Brain microvascular endothelial cell (primary cell): ENCODE results near the gene CA10.

Experiments used
- DNase-seq: peaks from one replicate; pipeline ENCODE4 v3.0.0-alpha.2; 2020
- H3K27ac ChIP-seq: fragments of 250-450 bp; sonication (Bioruptor Pico); 2 replicates; pipeline ENCODE4 v1.5.1; 2020; ENCODE audit warnings: mild to moderate bottlenecking, moderate library complexity
- H3K27me3 ChIP-seq: fragments of 250-450 bp; sonication (Bioruptor Pico); replicated peaks from 2 replicates; pipeline ENCODE4 v1.5.1; 2020; ENCODE audit warnings: mild to moderate bottlenecking
- H3K36me3 ChIP-seq: fragments of 250-450 bp; sonication (Bioruptor Pico); replicated peaks from 2 replicates; pipeline ENCODE4 v1.5.1; 2020; ENCODE audit warnings: mild to moderate bottlenecking
- H3K4me3 ChIP-seq: 2 replicates; pipeline ENCODE4 v1.5.1; 2011; ENCODE audit warnings: low read depth, mild to moderate bottlenecking, control low read depth, low read length, moderate library complexity
- in situ Hi-C: cut with HindIII; loops from 2 replicates; pipeline ENCODE4 v1.10.0; 2017; ENCODE audit warnings: low sequenced_read_pairs, low pct_ligation_motif_present
- TF ChIP-seq, protein P1 (sequence below): IDR thresholded peaks from 2 replicates; pipeline ENCODE4 v1.5.1; 2011; ENCODE audit warnings: low read depth, mild to moderate bottlenecking, moderate library complexity, low read length, control low read depth, inconsistent platforms; ENCODE audit errors: missing control alignments

CA10 gene

DNA sequence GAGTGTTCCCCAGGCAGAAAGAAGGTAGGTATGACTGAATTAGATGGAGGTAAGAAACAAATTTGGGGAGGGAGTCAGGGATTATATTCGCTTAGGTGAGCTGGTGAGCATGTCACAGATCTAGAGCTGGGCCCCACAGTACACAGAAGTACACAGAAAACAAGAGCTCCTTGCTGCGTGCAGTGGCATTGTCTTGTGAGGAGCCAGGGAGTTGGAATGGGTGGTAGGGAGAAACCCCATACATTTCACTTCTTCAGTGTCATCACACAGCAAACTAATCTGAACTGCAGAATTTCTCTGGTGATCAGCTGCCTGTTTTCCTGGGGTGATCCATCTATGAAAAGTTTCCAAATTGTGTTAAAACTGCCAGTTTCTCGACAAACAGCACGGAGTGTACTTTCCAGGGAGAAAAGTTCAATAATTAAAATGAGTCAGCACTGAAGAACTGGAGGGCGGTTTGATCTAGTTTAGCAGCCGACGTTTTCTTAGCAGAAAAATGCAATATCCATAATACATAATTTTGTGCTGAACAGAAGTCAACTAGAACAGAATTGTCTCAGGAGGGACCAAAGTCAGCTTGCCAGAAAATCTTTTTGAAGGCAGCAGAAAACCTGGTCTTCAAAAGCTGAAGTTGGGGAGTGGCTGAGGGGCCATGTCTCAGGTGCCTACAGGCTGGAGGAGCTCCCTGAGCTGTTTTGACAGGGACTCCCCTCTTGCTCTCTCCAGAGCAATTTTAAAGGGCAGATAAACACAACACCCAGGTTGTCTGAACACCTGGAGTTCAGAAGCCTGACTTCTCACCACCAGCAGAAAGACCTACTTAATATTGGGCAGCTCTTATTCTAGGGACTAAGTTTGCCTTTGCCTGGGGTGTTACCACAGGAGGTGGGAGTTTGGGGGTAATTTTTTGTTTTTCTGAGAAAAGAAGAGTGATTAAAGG is 448.6 kb downstream of the CA10 start:
- no peak for DNase-seq
- TF ChIP-seq, protein P1, sequence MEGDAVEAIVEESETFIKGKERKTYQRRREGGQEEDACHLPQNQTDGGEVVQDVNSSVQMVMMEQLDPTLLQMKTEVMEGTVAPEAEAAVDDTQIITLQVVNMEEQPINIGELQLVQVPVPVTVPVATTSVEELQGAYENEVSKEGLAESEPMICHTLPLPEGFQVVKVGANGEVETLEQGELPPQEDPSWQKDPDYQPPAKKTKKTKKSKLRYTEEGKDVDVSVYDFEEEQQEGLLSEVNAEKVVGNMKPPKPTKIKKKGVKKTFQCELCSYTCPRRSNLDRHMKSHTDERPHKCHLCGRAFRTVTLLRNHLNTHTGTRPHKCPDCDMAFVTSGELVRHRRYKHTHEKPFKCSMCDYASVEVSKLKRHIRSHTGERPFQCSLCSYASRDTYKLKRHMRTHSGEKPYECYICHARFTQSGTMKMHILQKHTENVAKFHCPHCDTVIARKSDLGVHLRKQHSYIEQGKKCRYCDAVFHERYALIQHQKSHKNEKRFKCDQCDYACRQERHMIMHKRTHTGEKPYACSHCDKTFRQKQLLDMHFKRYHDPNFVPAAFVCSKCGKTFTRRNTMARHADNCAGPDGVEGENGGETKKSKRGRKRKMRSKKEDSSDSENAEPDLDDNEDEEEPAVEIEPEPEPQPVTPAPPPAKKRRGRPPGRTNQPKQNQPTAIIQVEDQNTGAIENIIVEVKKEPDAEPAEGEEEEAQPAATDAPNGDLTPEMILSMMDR, result no peak
- H3K4me3 ChIP-seq, result no peak overlapping the region
- no peak overlapping the region for H3K27ac ChIP-seq
- in situ Hi-C loops, result no loop called here
- no peaks in the 10 kb centered on the region for H3K27me3 ChIP-seq
- H3K36me3 ChIP-seq, result no peaks in the 10 kb centered on the region

DNA sequence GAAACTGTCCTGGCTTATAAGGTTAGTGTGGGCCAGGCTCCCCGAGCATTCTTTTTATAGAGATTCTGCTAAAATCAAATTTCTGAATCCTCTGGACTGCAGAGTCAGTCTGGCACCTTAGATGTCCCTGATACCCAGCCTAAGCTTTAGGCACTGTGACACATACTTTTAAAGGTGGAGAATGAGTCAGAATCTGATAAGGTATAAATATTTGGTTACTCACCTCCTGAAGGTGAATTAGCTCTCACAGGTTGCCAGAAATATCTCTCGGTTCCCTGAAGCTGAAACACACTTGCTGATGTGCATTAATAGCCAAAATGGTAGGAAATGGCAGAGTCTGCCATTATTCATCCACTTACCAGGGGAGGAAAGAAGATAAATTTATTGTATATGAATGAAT is 451.3 kb downstream of the CA10 start:
- DNase-seq, result no peak
- TF ChIP-seq, protein P1, result no peak
- H3K27ac ChIP-seq, result no peak overlapping the region

DNA sequence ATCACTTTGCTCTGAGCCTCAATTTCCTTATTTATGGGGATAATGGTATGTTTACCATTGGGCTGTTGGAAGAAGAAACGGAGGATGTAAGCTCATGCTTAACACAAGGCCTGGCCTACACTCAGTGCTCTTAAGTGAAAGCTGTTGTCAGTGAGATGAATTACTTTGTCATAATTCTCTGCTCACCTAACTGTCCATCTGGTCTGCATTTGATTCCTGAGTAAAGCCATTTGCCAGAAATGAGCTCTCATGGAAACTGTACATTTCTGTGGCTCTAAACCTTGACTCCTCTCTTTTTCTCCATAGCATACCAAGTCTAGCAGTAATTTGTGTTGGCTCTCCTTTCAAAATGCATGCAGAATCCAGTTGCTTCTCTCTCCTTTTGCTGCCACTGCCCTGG is 452.4 kb downstream of the CA10 start:
- DNase-seq, result no peak
- no peaks in the 10 kb centered on the region for H3K27me3 ChIP-seq
- H3K36me3 ChIP-seq, result no peaks in the 10 kb centered on the region
- in situ Hi-C loops, result no loop called here
- no peak overlapping the region for H3K27ac ChIP-seq
- no peak overlapping the region for H3K4me3 ChIP-seq
- TF ChIP-seq, protein P1, result no peak

More for the DNA sequence above, 451.3 kb downstream of the CA10 start:
- H3K4me3 ChIP-seq, result no peak overlapping the region
- no peaks in the 10 kb centered on the region for H3K27me3 ChIP-seq
- H3K36me3 ChIP-seq, result no peaks in the 10 kb centered on the region
- in situ Hi-C loops, result no loop called here

DNA sequence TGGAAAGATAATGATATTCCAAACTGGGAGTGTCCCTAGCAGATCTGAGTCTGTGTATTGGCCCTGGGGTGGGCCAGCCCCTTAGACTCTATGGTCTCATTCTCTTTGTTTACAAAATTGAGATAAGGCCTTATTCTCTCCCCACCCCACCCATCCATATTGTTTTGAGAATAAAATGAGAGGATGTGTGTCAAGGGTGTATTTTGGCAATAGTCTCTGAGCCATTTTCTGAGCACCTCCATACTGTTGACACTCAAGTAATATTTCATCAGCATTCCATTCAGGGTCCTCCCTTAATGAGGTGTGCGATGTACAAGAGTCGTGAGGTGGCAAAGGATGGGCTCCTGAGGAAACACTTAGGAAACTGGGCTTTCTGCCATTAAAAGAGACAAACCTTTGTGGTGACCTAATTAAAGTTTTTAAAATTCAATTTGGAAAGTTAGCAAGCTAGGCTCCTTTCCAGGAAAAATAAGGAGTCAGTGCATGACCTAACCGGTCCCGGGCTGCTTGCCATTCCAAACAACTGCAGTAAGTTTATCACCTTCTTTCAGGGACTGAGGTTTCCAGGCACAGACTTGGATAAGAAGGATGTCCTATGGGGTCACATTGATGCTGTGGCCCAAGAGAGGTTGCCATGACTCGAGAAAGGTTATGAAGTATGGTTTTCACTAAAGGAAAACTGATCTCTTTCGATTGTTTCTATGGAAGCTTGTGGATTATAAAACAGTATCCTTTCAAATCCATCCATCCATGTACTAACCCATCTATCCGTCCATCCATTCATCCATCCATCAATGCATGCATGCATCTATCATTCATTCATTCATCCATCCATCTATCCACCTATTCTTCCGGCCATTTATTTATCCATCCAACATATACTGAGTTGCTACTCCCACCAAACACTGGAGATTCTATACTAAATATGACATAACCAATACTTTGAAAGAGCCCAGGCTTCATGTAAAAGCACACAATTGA is 454.9 kb downstream of the CA10 start:
- Histone ChIP-seq H3K4me3 (no peak overlapping the region), H3K27ac (no peak overlapping the region)
- in situ Hi-C loops, result no loop called here

DNA sequence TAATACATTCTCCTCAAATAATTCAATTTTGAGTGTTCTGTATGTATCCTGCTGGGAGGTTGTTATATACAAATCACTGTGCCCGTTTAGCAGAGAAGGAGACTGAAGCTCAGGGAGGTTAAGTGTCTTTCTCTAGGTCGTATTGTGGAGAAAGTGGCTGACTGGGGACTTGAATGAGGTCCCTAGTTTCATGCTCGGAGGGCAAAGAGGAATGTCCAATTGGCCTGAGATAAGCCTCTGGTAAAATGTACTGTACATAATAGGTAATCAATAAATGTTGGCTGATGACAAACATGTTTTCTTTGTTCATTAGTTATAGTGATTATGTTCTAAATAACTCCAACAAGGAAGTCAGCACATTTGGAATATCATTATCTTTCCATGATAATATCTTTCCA is 455.6 kb downstream of the CA10 start:
- DNase-seq, result no peak
- H3K4me3 ChIP-seq, result no peak overlapping the region
- H3K36me3 ChIP-seq, result no peaks in the 10 kb centered on the region
- in situ Hi-C loops, result no loop called here
- no peak overlapping the region for H3K27ac ChIP-seq
- no peaks in the 10 kb centered on the region for H3K27me3 ChIP-seq
- TF ChIP-seq, protein P1, result no peak

More for the DNA sequence above, 454.9 kb downstream of the CA10 start:
- Histone ChIP-seq H3K36me3 (no peaks in the 10 kb centered on the region), H3K27me3 (no peaks in the 10 kb centered on the region)
- TF ChIP-seq, protein P1, result no peak
- peak; percentile 2 for DNase-seq
